Small intestine (tissue), 7 donors: ENCODE measurements around the gene SPAG16. TPM values are rescaled to one million over a fixed set of nuclear protein-coding genes. Genes with fewer than 3 reads are reported as not detected.

Source experiments
- DNase-seq, 2 donors: peaks; one replicate each; pipeline versions ENCODE4 v3.0.0 to v3.0.0-alpha.2; 2013
- FAIRE-seq: peaks from 2 replicates; lab custom pipeline; 2012; peaks lifted over from hg19 to GRCh38; lab: Jason Lieb, UNC
- H3K27ac ChIP-seq, 3 donors: one replicate each; pipeline ENCODE4 v1.5.1; 2013; ENCODE audit warnings: low read length in 2 of 3, mild to moderate bottlenecking in 2 of 3, control low read depth in 1 of 3, inconsistent platforms in 1 of 3, low read depth in 1 of 3, moderate library complexity in 1 of 3
- H3K27me3 ChIP-seq, 3 donors: one replicate each; pipeline ENCODE4 v1.6.1; 2013; ENCODE audit warnings: low read length in 3 of 3, inconsistent platforms in 1 of 3; ENCODE audit not compliant: control insufficient read depth in 3 of 3, insufficient read depth in 3 of 3
- H3K36me3 ChIP-seq, 3 donors: one replicate each; pipeline ENCODE4 v1.6.1; 2013; ENCODE audit warnings: low read length in 3 of 3, inconsistent platforms in 1 of 3, low read depth in 1 of 3, mild to moderate bottlenecking in 1 of 3, moderate library complexity in 1 of 3; ENCODE audit not compliant: control insufficient read depth in 3 of 3, insufficient read depth in 2 of 3
- H3K4me1 ChIP-seq, 3 donors: one replicate each; pipeline ENCODE4 v1.6.1; 2013; ENCODE audit warnings: low read length in 2 of 3, inconsistent platforms in 1 of 3, low read depth in 1 of 3, mild to moderate bottlenecking in 1 of 3, moderate library complexity in 1 of 3; ENCODE audit not compliant: control insufficient read depth in 3 of 3, insufficient read depth in 2 of 3
- H3K4me3 ChIP-seq, 3 donors: one replicate each; pipeline ENCODE4 v1.5.1; 2013; ENCODE audit warnings: low read length in 3 of 3, control low read depth in 1 of 3, inconsistent platforms in 1 of 3, low read depth in 1 of 3, mild to moderate bottlenecking in 1 of 3, moderate library complexity in 1 of 3
- H3K9me3 ChIP-seq, 2 donors: one replicate each; pipeline ENCODE4 v1.6.1; 2013; ENCODE audit warnings: low read depth in 1 of 2, low read length in 1 of 2; ENCODE audit not compliant: control insufficient read depth in 2 of 2, insufficient read depth in 1 of 2
- WGBS, 3 donors: extraction: QIAGEN DNeasy Blood & Tissue Kit; methylation state at CpG; one replicate each; pipeline ENCODE4 v1.1.7; 2013; 5-methylcytosine and 5-hydroxymethylcytosine counted together
- polyA plus RNA-seq, 4 donors: library from polyadenylated mRNA; stranded (reverse) in 3 of 4; unstranded in 1 of 4; fragments of 200-250 nt in 3 of 4; fragments of 120-200 nt in 1 of 4; gene quantifications; one replicate each; pipeline versions ENCODE4 v1.2.1 to v1.2.3, GENCODE V29; 2013
- donor health status: healthy with polysubstance abuse.
- donor health status: control.
- donor health status: control.
- donor health status: Bipolar disorder and iron deficiency.
- donor health status: healthy.

The SPAG16 gene
- polyA plus RNA-seq, 4 donors = 15.4 to 52.5 (median 18.9) TPM

- 93 to 94% (median 93%) methylated on average over 4 of the region's 4 CpGs for whole genome bisulfite sequencing, 3 donors
- Histone ChIP-seq H3K9me3 (no peaks in the 10 kb centered on the region), H3K36me3 (no peaks in the 10 kb centered on the region), H3K27ac (no peak overlapping the region), H3K4me1 (no peaks in the 10 kb centered on the region), H3K4me3 (no peak overlapping the region), H3K27me3 (no peaks in the 10 kb centered on the region)
- DNase-seq (no peak), FAIRE-seq (no peak)
Measured at GRCh38 chr2:214436470-214436869, 1152.2 kb downstream of the SPAG16 start.

GRCh38 chr2:214450118-214450894 lies 1166.0 kb downstream of the SPAG16 start:
- Histone ChIP-seq H3K36me3 (no peaks in the 10 kb centered on the region), H3K27ac (no peak overlapping the region), H3K9me3 (no peaks in the 10 kb centered on the region), H3K4me3 (no peak overlapping the region), H3K27me3 (no peaks in the 10 kb centered on the region), H3K4me1 (no peaks in the 10 kb centered on the region)
- no peak for FAIRE-seq
- DNase-seq = no peak
- WGBS, 3 donors = 73 to 84% (median 79%) methylated on average over 4 of the region's 4 CpGs

DNA sequence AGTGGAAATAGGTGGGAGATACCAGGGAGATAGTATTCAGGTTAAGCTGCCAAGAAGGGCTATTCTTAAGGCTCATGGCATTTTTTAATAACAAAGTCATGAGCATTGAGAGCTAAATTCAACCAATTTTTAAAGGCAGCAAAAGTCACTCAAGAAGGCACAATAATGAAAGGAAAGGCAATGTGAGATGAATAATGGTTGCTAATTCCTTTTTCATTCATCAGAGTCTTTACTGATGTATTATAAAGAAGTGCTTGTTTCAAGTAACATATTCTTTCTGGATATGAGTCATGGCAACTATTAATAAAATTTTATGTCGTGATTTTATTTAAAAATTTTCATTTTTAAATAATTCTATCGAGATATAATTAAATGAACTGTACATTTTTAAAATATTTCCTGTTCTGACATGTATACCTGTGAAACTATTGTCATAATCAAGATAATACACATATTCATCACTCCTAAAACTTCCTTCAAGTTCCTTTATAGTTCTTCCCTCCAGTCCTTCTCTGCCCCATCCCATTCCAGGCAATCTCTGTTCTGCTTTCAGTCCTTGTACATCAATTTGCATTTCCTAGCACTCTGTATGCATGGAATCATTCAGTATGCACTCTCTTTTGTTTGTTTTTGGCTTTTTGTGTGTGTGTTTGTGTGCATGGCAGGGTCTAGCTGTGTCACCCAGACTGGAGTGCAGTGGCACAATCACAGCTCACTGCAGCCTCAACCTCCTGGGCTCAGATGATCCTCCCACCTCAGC lies 1167.4 kb downstream of the SPAG16 start:
- Histone ChIP-seq H3K36me3 (no peaks in the 10 kb centered on the region), H3K9me3 (no peaks in the 10 kb centered on the region), H3K4me3 (no peak overlapping the region), H3K27me3 (no peaks in the 10 kb centered on the region), H3K4me1 (no peaks in the 10 kb centered on the region), H3K27ac (no peak overlapping the region)
- DNase-seq = no peak
- 50 to 59% (median 55%) methylated on average over 2 of the region's 2 CpGs for WGBS, 3 donors
- no peak for FAIRE-seq

Other genes starting within 250 kb of the SPAG16 start
- gene IKZF2, start 132.9 kb upstream of the SPAG16 start, polyA plus RNA-seq = 1 to 10 TPM in 1 of 4 donors, under 1 TPM in 3; under 0.01 to 3.7 (median 0.22) TPM